HEK293T (cell line): Measurements from ENCODE around the gene WWOX.

Experiments used
- BHLHE40 ChIP-seq: fragments of 450-650 bp; IDR thresholded peaks from 2 replicates; pipeline ENCODE4 v1.6.1; 2016; ENCODE audit warnings: mild to moderate bottlenecking, moderate library complexity, borderline replicate concordance
- NFRKB ChIP-seq: fragments of 450-650 bp; IDR thresholded peaks from 2 replicates; pipeline ENCODE4 v1.6.1; 2016; ENCODE audit warnings: mild to moderate bottlenecking, moderate library complexity
- TARDBP ChIP-seq: fragments of 450-650 bp; IDR thresholded peaks from 2 replicates; pipeline ENCODE4 v1.6.1; 2016
- ZNF384 ChIP-seq: fragments of 450-650 bp; IDR thresholded peaks from 2 replicates; pipeline ENCODE4 v1.6.1; 2016

DNA sequence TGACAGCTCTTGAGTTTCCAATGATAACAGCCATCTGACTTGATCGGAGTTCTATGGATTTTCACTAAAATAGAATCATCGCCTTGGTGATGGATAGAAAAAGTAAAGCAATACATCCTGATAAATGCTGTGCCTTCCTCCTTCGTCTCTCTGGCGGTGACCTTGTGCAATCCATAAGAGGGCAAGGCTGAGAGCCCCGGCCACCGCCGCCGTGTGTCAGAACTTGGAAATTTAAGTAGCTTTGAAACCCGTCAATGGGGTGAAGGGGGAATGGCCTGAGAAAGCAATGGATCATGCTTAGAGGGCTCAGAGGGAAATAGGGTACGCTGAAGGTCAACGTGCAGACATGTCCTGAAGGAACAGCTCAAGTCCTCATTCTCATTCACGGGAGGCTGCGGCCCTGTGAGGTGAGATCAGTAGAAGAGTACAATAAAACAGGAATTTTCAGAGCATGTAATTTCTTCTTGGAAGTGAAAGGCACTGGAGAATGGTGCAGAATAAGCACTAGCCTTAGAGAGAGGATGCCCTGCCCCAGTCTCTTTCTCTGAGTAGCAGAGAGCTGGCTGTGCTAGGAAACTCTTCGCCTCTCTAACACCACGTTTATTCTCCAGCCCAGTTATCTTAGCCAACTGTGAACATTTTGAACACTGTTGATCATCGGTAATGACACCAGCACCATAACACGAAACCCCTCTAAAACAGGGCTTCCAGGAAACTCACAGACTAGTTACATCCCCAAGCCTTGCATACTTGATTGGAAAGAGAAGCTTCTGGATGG lies 573.5 kb downstream of the WWOX start:
- no peak for TF ChIP-seq TARDBP
- no peak for TF ChIP-seq BHLHE40
- no peak for TF ChIP-seq ZNF384
- TF ChIP-seq NFRKB = no peak
